SK-N-SH (cell line): ENCODE results near the gene COL5A1. TPM values are rescaled to one million over a fixed set of nuclear protein-coding genes. Genes with fewer than 3 reads are reported as not detected.
A peak's percentile ranks its signal among the peaks of the same experiment; 100 is the strongest.

Source experiments
- CTCF ChIA-PET: fragments of 300-600, 350-600 bp; formaldehyde crosslinking; extraction: SDS; loops from one replicate; lab custom pipeline; 2021; lab: Yijun Ruan, JAX
- POLR2A ChIA-PET: fragments of 350-600 bp; sonication (Branson Sonifier 250); formaldehyde crosslinking; extraction: SDS; loops from one replicate; lab custom pipeline; 2020; ENCODE audit warnings: antibody characterized with exemption, inconsistent platforms; lab: Yijun Ruan, JAX
- DNase-seq: peaks from one replicate; pipeline ENCODE4 v3.0.0; 2012
- H2AFZ ChIP-seq: fragments of 200-600 bp; sonication (generic); 2 replicates; pipeline ENCODE4 v1.8.1; 2016; ENCODE audit warnings: antibody characterized with exemption, mild to moderate bottlenecking, low read depth
- H3F3A ChIP-seq: fragments of 200-600 bp; sonication (generic); replicated peaks from 2 replicates; pipeline ENCODE3; 2016; ENCODE audit warnings: antibody characterized with exemption, mild to moderate bottlenecking; ENCODE audit not compliant: insufficient read depth
- H3K27ac ChIP-seq, 2 experiments: fragments of 200-500 bp in 1 of 2; fragments of 200-600 bp in 1 of 2; sonication (Bioruptor generic) in 1 of 2; sonication (generic), shearing (Covaris generic) in 1 of 2; 2 replicates each; pipeline versions ENCODE4 v1.5.1 to v1.6.1; 2014 to 2016; ENCODE audit warnings: low read depth in 2 of 2, inconsistent platforms in 1 of 2, low read length in 1 of 2, mild to moderate bottlenecking in 1 of 2, mixed read lengths in 1 of 2
- H3K27me3 ChIP-seq: fragments of 200-600 bp; sonication (generic), shearing (Covaris generic); 2 replicates; pipeline ENCODE4 v1.6.1; 2016; ENCODE audit warnings: mixed run types; ENCODE audit not compliant: insufficient read depth
- H3K36me3 ChIP-seq, 2 experiments: fragments of 200-500 bp in 1 of 2; fragments of 200-600 bp in 1 of 2; sonication (Bioruptor generic) in 1 of 2; sonication (generic) in 1 of 2; replicated peaks in 1 of 2; 2 replicates each; pipeline versions ENCODE3 to v1.5.1; 2014 to 2016; ENCODE audit warnings: low read length in 1 of 2, mild to moderate bottlenecking in 1 of 2; ENCODE audit not compliant: insufficient read depth in 2 of 2, control insufficient read depth in 1 of 2
- H3K4me1 ChIP-seq, 2 experiments: fragments of 200-500 bp in 1 of 2; fragments of 200-600 bp in 1 of 2; sonication (Bioruptor generic) in 1 of 2; sonication (generic), shearing (Covaris generic) in 1 of 2; 2 replicates each; pipeline versions ENCODE4 v1.5.1 to v1.6.1; 2014 to 2016; ENCODE audit warnings: low read depth in 1 of 2, low read length in 1 of 2, mixed run types in 1 of 2; ENCODE audit not compliant: insufficient read depth in 2 of 2, control insufficient read depth in 1 of 2
- H3K4me2 ChIP-seq: fragments of 200-600 bp; sonication (generic), shearing (Covaris generic); 2 replicates; pipeline ENCODE4 v1.6.1; 2017; ENCODE audit warnings: mixed run types
- H3K4me3 ChIP-seq, 2 experiments: fragments of 200-500 bp in 1 of 2; fragments of 200-600 bp in 1 of 2; sonication (Bioruptor generic) in 1 of 2; sonication (generic), shearing (Covaris generic) in 1 of 2; 2 replicates each; pipeline versions ENCODE4 v1.5.1 to v1.8.1; 2014 to 2016; ENCODE audit warnings: low read depth in 2 of 2, inconsistent platforms in 1 of 2, low read length in 1 of 2, mild to moderate bottlenecking in 1 of 2, mixed read lengths in 1 of 2, moderate library complexity in 1 of 2
- H3K79me2 ChIP-seq: fragments of 200-600 bp; sonication (generic); 2 replicates; pipeline ENCODE4 v1.8.1; 2017; ENCODE audit warnings: mild to moderate bottlenecking; ENCODE audit not compliant: insufficient read depth
- H3K9ac ChIP-seq: fragments of 200-600 bp; sonication (generic); 2 replicates; pipeline ENCODE4 v1.6.1; 2017; ENCODE audit warnings: mixed run types
- H3K9me2 ChIP-seq: fragments of 200-600 bp; sonication (generic); 2 replicates; pipeline ENCODE4 v1.6.1; 2017; ENCODE audit warnings: mixed run types
- H3K9me3 ChIP-seq: fragments of 200-600 bp; sonication (generic); 2 replicates; pipeline ENCODE4 v1.6.1; 2017; ENCODE audit warnings: mixed run types, mild to moderate bottlenecking, moderate library complexity
- H4K20me1 ChIP-seq: fragments of 200-600 bp; sonication (generic); 2 replicates; pipeline ENCODE4 v1.6.1; 2017; ENCODE audit warnings: mild to moderate bottlenecking, mixed run types; ENCODE audit not compliant: insufficient read depth
- CTCF ChIP-seq: fragments of 200-600 bp; sonication (generic); IDR thresholded peaks from 2 replicates; pipeline ENCODE4 v1.6.1; 2017; ENCODE audit warnings: antibody characterized with exemption, mild to moderate bottlenecking, moderate library complexity
- ELF1 ChIP-seq: IDR thresholded peaks from 2 replicates; pipeline ENCODE4 v1.4.0; 2012
- FOSL2 ChIP-seq: IDR thresholded peaks from 2 replicates; pipeline ENCODE4 v1.4.0; 2012; ENCODE audit warnings: low read depth, mild to moderate bottlenecking, moderate library complexity, borderline replicate concordance
- FOXJ3 ChIP-seq: sonication (generic); formaldehyde crosslinking; IDR thresholded peaks from 2 replicates; pipeline ENCODE4 v1.5.1; 2020; ENCODE audit warnings: mild to moderate bottlenecking, missing genetic modification reagents
- FOXM1 ChIP-seq: IDR thresholded peaks from 2 replicates; pipeline ENCODE4 v1.4.0; 2012; ENCODE audit warnings: low read depth, mild to moderate bottlenecking
- GATA2 ChIP-seq: sonication (generic); formaldehyde crosslinking; IDR thresholded peaks from 2 replicates; pipeline ENCODE4 v1.5.0; 2020; ENCODE audit warnings: mild to moderate bottlenecking, missing genetic modification reagents
- IRF3 ChIP-seq: fragments of 150-350 bp; IDR thresholded peaks from 2 replicates; pipeline ENCODE4 v1.6.1; 2016; ENCODE audit warnings: mild to moderate bottlenecking, low read depth, low read length
- MAX ChIP-seq: IDR thresholded peaks from 2 replicates; pipeline ENCODE4 v1.4.0; 2012; ENCODE audit warnings: low read depth
- NFIC ChIP-seq: IDR thresholded peaks from 2 replicates; pipeline ENCODE4 v1.4.0; 2012; ENCODE audit warnings: borderline replicate concordance
- NRF1 ChIP-seq: IDR thresholded peaks from 2 replicates; pipeline ENCODE4 v1.6.1; 2012; ENCODE audit warnings: low read depth, mild to moderate bottlenecking, low read length
- RAD21 ChIP-seq: IDR thresholded peaks from 2 replicates; pipeline ENCODE4 v1.6.1; 2012; ENCODE audit warnings: mild to moderate bottlenecking, low read length
- RCOR1 ChIP-seq: fragments of 150-350 bp; IDR thresholded peaks from 2 replicates; pipeline ENCODE4 v1.6.1; 2017; ENCODE audit warnings: antibody characterized with exemption, low read length
- REST ChIP-seq: IDR thresholded peaks from 2 replicates; pipeline ENCODE4 v1.6.1; 2012; ENCODE audit warnings: mild to moderate bottlenecking, low read depth, low read length, moderate library complexity
- RFX5 ChIP-seq: IDR thresholded peaks from 2 replicates; pipeline ENCODE4 v1.6.1; 2012; ENCODE audit warnings: mild to moderate bottlenecking, improper control_type of control experiment, low read length
- RXRA ChIP-seq: IDR thresholded peaks from 2 replicates; pipeline ENCODE4 v1.4.0; 2012; ENCODE audit warnings: low read depth, mild to moderate bottlenecking, borderline replicate concordance
- SIN3A ChIP-seq: IDR thresholded peaks from 2 replicates; pipeline ENCODE4 v1.6.1; 2012; ENCODE audit warnings: low read depth, mild to moderate bottlenecking, low read length, moderate library complexity, borderline replicate concordance
- SMC3 ChIP-seq: IDR thresholded peaks from 2 replicates; pipeline ENCODE4 v1.6.1; 2012; ENCODE audit warnings: low read depth, low read length, improper control_type of control experiment
- TCF12 ChIP-seq: IDR thresholded peaks from 2 replicates; pipeline ENCODE4 v1.4.0; 2012
- USF1 ChIP-seq: IDR thresholded peaks from 2 replicates; pipeline ENCODE4 v1.4.0; 2012; ENCODE audit warnings: low read depth, borderline replicate concordance
- USF2 ChIP-seq: fragments of 150-350 bp; IDR thresholded peaks from 2 replicates; pipeline ENCODE4 v1.6.1; 2017; ENCODE audit warnings: antibody characterized with exemption, low read length, low read depth, borderline replicate concordance
- WGBS: methylation state at CpG from one replicate; pipeline ENCODE4 v1.1.6; 2017; ENCODE audit warnings: low lambda C conversion rate; 5-methylcytosine and 5-hydroxymethylcytosine counted together
- polyA plus RNA-seq, 3 experiments: library from polyadenylated mRNA; depleted of rRNA; stranded (reverse); fragments of >200 nt; gene quantifications; 2 replicates each; pipeline ENCODE4 v1.2.3, GENCODE V29; 2012

The COL5A1 gene
- polyA plus RNA-seq, 1 of the 3 experiments (the other 2 are of a cell fraction), result 73.8 TPM

GRCh38 chr9:134602547-134603362, 38.8 kb upstream of the COL5A1 start (continued):
- peak; percentile 54; the same call in 1 of the 2 replicates for TF ChIP-seq SIN3A
- no peak for TF ChIP-seq GATA2 (CRISPR knock-in tag)
- TF ChIP-seq NFIC, result peak; percentile 88
- no peak for TF ChIP-seq RFX5
- TF ChIP-seq CTCF, result no peak
- TF ChIP-seq FOSL2, result peak; percentile 85
- no peak for TF ChIP-seq SMC3
- TF ChIP-seq FOXJ3 (CRISPR knock-in tag), result no peak
- no peak for TF ChIP-seq USF2
- TF ChIP-seq, all 33 proteins: peak for 16

GRCh38 chr9:134604834-134605233, 36.8 kb upstream of the COL5A1 start:
- CTCF ChIA-PET, result interaction anchor here (1.2 to 1.3 kb wide), 2 partner anchors 59 to 85 kb away, joined by 3 read pairs; no protein-coding TSS in a partner anchor
- POLR2A ChIA-PET, result no interaction called here

More at GRCh38 chr9:134604834-134605233, 36.8 kb upstream of the COL5A1 start:
- TF ChIP-seq SMC3 (no peak), FOXJ3 (CRISPR knock-in tag) (no peak), IRF3 (no peak), MAX (no peak), FOXM1 (no peak), RCOR1 (no peak), TCF12 (no peak), NRF1 (no peak), RXRA (no peak), RAD21 (no peak), USF1 (no peak), ELF1 (no peak), GATA2 (CRISPR knock-in tag) (no peak), SIN3A (no peak), REST (no peak), RFX5 (no peak)
- Histone ChIP-seq H3K4me3 (no peak overlapping the region), H4K20me1 (no peaks in the 10 kb centered on the region), H3K27me3 (no peaks in the 10 kb centered on the region), H3K4me2 (no peak overlapping the region), H3F3A (peaks cover 23% of the 10 kb centered on the region), H3K9ac (no peak overlapping the region), H2AFZ (no peak overlapping the region), H3K9me2 (no peaks in the 10 kb centered on the region), H3K36me3 (no peaks in the 10 kb centered on the region), H3K27ac (no peak overlapping the region), H3K79me2 (no peaks in the 10 kb centered on the region), H3K4me1 (0 out of 4 replicates have a peak, but pooled peaks cover 0 to 6% of the 10 kb centered on the region in 2 experiments), H3K9me3 (no peaks in the 10 kb centered on the region)
- DNase-seq, result no peak
- WGBS, result 97% methylated on average over 12 of the region's 12 CpGs
